Parathyroid adenoma (tissue), 2 donors: ENCODE results near the gene ATP5PF.
A peak's percentile ranks its signal among the peaks of the same experiment; 100 is the strongest.
"Not testable (repeated sequence)": the region's sequence is repeated elsewhere in the genome, so short reads cannot be mapped to it uniquely, and the experiment has no call there.

Experiments
- H2AFZ ChIP-seq: fragments of 300-600 bp; sonication (generic); one replicate; pipeline ENCODE4 v1.7.0; 2017; ENCODE audit warnings: antibody characterized with exemption, mild to moderate bottlenecking
- H3K27ac ChIP-seq: fragments of 300-600 bp; sonication (generic); one replicate; pipeline ENCODE4 v1.7.0; 2017
- H3K27me3 ChIP-seq: fragments of 300-600 bp; sonication (generic); one replicate; pipeline ENCODE4 v1.7.0; 2017; ENCODE audit warnings: low read length; ENCODE audit not compliant: control insufficient read depth, insufficient read depth
- H3K36me3 ChIP-seq: fragments of 300-600 bp; sonication (generic); one replicate; pipeline ENCODE4 v1.7.0; 2017; ENCODE audit warnings: low read length; ENCODE audit not compliant: control insufficient read depth, insufficient read depth
- H3K4me1 ChIP-seq: fragments of 300-600 bp; sonication (generic); one replicate; pipeline ENCODE4 v1.7.0; 2017; ENCODE audit warnings: control low read depth
- H3K4me2 ChIP-seq: fragments of 300-600 bp; sonication (generic); one replicate; pipeline ENCODE4 v1.7.0; 2017; ENCODE audit warnings: low read length
- H3K4me3 ChIP-seq: fragments of 300-600 bp; sonication (generic); one replicate; pipeline ENCODE4 v1.7.0; 2017; ENCODE audit warnings: low read depth, low read length
- H3K79me2 ChIP-seq: fragments of 300-600 bp; sonication (generic); one replicate; pipeline ENCODE4 v1.7.0; 2017; ENCODE audit warnings: control low read depth
- H3K9ac ChIP-seq: fragments of 300-600 bp; sonication (generic); one replicate; pipeline ENCODE4 v1.7.0; 2017; ENCODE audit warnings: mild to moderate bottlenecking
- H3K9me3 ChIP-seq: fragments of 300-600 bp; sonication (generic); one replicate; pipeline ENCODE4 v1.7.0; 2017; ENCODE audit warnings: low read length; ENCODE audit not compliant: control insufficient read depth
- CTCF ChIP-seq: fragments of 300-600 bp; sonication (generic); IDR thresholded peaks from one replicate; pipeline ENCODE4 v1.7.0; 2017; ENCODE audit warnings: antibody characterized with exemption, mild to moderate bottlenecking
- donor health status: primary hyperparathyroidism.

The ATP5PF gene

GRCh38 chr21:25717491-25718147 is 17.1 kb downstream of the ATP5PF start:
- Histone ChIP-seq H3K27ac (no peak overlapping the region), H3K36me3 (no peaks in the 10 kb centered on the region), H3K4me1 (no peaks in the 10 kb centered on the region), H3K4me2 (no peak overlapping the region), H3K4me3 (no peak overlapping the region), H3K79me2 (no peaks in the 10 kb centered on the region), H3K27me3 (no peaks in the 10 kb centered on the region), H3K9ac (no peak overlapping the region), H3K9me3 (no peaks in the 10 kb centered on the region), H2AFZ (no peak overlapping the region)
- no peak for TF ChIP-seq CTCF

- H3K27ac ChIP-seq, H3K4me2 ChIP-seq, H3K36me3 ChIP-seq, H3K9ac ChIP-seq, H3K79me2 ChIP-seq, H3K4me3 ChIP-seq, H3K9me3 ChIP-seq, H2AFZ ChIP-seq, H3K4me1 ChIP-seq, H3K27me3 ChIP-seq: not testable (repeated sequence)
These were observed 20.6 kb downstream of the ATP5PF start for GRCh38 chr21:25714066-25714465.

DNA sequence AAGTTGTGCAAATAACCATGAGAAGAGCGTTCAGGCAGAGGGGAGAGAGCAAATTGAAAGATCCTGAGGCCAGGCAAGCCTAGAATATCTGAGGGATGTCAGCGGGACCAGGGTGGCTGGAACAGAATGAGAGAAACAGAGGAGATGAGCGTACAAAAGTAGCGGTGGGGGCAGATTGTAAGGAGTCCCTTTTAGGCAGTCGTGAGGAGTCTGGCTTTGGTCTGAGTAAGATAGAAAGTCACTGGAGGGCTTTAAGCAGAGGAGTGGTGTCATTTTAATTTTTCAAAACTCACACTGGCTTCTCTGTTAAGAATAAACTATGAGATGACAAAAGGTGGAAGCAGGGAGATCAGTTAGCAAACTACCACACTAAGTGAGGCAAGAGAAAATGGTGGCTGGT is 24.2 kb downstream of the ATP5PF start:
- H3K27me3 ChIP-seq: no peaks in the 10 kb centered on the region
- no peak for TF ChIP-seq CTCF
- H3K4me2 ChIP-seq: no peak overlapping the region
- H2AFZ ChIP-seq: no peak overlapping the region
- H3K4me1 ChIP-seq: no peaks in the 10 kb centered on the region
- H3K9me3 ChIP-seq: no peaks in the 10 kb centered on the region
- H3K9ac ChIP-seq: no peak overlapping the region
- no peaks in the 10 kb centered on the region for H3K36me3 ChIP-seq
- H3K27ac ChIP-seq: no peak overlapping the region
- H3K4me3 ChIP-seq: no peak overlapping the region
- no peaks in the 10 kb centered on the region for H3K79me2 ChIP-seq

GRCh38 chr21:25709684-25710265 is 24.9 kb downstream of the ATP5PF start:
- Histone ChIP-seq H2AFZ (no peak overlapping the region), H3K79me2 (no peaks in the 10 kb centered on the region), H3K9me3 (no peaks in the 10 kb centered on the region), H3K27ac (no peak overlapping the region), H3K27me3 (no peaks in the 10 kb centered on the region), H3K36me3 (no peaks in the 10 kb centered on the region), H3K4me1 (no peaks in the 10 kb centered on the region), H3K9ac (no peak overlapping the region), H3K4me2 (no peak overlapping the region), H3K4me3 (no peak overlapping the region)
- no peak for TF ChIP-seq CTCF

DNA sequence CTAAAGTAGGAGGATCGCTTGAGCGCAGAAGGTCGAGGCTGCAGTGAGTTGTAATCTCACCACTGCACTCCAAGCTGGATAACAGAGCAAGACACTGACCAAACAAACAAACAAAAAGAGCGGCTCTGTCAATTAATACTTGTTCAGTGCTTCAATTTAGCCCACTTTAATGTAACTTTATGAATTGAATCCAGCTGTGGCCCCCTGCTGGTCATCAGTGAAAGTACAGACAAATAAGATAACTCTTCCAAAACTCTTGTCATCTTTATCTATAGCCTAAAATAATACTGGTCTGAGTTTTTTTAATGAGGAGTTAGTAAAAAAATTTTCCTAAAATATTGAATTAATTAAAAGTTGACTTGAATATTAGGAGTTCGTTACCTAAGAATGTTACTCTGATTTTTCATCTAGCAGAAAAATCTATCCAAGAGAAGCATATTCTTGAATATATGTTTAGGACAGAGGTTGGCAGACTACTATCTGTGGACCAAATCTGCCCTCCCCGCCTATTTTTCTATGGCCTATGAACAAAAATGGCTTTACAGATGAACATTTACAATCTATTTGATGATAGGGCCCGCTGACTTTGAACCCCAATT is 26.1 kb downstream of the ATP5PF start:
- Histone ChIP-seq H3K79me2 (no peaks in the 10 kb centered on the region), H3K27ac (no peak overlapping the region), H2AFZ (peak overlapping the region; percentile 42), H3K4me1 (no peaks in the 10 kb centered on the region), H3K9ac (no peak overlapping the region), H3K9me3 (no peaks in the 10 kb centered on the region), H3K4me3 (no peak overlapping the region), H3K36me3 (no peaks in the 10 kb centered on the region), H3K27me3 (no peaks in the 10 kb centered on the region), H3K4me2 (no peak overlapping the region)
- peak; percentile 73 for TF ChIP-seq CTCF
